Embryonic facial prominence (tissue), 1 donor: Measurements from ENCODE around the gene TAF4.

Experiments
- DNase-seq: peaks from one replicate; pipeline ENCODE4 v3.0.0-alpha.2; 2016; ENCODE audit errors: extremely low spot score

The TAF4 gene

DNA sequence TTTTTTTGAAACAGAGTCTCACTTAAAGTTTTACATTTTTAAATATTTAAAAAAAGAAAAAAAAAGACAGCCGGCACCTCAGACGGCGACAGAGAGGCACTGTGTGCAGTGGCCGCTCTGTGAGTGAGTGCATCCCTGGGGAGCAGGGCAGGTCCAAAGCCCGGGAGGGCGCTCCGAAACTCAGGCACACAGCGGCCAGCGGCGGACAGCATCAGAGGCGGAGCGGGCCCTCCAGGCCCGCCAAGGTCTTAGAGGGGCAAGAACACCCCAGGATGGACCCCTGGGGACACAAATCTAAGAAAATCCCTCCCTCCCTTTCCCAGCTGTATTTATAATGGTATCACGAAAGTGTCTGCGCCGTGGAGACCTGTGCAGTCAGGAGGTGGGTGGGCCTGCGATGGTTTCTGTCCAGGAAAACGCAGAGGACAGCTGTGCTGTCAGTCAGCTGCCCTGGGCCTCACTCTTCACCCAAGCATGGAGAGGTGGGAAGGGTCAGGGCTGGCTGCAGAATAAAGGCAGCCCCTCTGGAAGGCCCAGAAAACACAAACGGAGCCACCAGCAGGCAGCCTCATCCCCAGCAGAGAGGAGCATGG lies 43.8 kb downstream of the TAF4 start:
- DNase-seq = no peak

DNA sequence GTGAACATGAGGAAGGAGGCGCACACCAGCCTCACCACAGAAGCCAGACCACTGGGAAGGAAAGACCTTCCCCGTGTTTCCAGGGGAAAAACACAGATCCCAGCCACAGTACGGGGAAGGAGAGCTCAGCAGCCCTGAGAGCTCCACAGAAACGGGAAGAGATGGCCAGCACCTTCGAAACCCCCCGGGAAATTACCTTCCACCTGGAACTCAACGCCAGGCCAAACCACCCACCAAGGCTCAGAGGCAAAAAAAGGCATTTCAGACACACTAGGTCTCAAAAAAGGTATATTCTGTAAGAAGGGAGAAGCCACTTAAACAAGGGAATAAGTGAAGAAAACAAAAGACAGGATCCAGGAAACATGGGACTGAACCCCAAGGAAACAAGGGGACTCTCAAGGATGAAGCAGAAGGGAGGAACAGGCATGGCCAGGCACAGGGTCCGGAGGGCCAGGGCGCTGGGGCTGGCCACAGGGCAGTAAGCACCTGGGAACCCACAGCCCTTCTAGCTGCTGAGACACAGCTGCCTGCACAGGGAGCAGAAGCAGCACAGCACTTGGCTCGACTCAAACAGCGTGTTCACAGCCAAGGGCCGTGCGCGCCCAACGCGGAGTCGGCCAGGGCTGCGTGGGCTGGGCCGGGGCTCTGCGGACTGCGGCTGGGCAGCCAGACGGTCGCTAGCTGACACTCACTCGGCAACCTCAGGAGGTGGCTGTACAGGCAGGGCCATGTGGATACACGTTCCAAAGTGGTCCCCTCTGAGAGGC lies 44.6 kb downstream of the TAF4 start:
- DNase-seq = no peak

GRCh38 chr20:62019881-62020492 lies 45.7 kb downstream of the TAF4 start:
- DNase-seq = no peak

GRCh38 chr20:62019144-62019805 lies 46.4 kb downstream of the TAF4 start:
- no peak for DNase-seq

DNA sequence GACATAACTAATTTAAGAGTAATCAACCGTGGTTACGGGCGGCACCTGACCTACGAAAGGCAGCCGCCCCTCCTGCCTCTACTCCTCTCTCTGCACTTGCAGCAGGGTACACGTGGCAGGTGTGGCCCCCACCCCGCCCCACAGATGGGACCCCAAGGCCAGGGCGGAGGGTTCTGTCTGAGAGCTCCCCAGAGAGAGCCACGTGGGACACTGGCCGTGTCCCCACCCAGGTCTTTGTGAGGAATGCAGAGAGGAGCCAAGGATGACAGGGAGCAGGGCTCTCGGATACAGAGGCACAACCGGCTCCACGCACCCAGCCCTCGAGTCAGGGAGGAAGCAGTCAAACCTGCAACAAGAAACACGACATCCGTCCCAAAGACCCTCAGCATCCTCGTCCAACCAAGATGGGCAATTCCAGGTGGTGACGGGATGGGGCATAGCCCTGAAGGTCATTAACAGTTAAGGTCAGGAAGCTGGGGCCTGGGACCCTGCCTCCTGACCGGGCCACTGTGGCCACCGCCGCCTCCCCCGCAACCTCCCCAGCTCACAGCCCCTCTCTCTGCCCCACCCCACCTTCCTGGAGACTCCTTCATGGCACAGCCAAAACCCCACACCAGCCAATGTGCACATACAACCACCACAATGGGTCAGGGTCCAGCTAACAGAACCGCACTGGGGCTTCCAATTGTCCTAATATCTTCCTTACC lies 47.1 kb downstream of the TAF4 start:
- no peak for DNase-seq

DNA sequence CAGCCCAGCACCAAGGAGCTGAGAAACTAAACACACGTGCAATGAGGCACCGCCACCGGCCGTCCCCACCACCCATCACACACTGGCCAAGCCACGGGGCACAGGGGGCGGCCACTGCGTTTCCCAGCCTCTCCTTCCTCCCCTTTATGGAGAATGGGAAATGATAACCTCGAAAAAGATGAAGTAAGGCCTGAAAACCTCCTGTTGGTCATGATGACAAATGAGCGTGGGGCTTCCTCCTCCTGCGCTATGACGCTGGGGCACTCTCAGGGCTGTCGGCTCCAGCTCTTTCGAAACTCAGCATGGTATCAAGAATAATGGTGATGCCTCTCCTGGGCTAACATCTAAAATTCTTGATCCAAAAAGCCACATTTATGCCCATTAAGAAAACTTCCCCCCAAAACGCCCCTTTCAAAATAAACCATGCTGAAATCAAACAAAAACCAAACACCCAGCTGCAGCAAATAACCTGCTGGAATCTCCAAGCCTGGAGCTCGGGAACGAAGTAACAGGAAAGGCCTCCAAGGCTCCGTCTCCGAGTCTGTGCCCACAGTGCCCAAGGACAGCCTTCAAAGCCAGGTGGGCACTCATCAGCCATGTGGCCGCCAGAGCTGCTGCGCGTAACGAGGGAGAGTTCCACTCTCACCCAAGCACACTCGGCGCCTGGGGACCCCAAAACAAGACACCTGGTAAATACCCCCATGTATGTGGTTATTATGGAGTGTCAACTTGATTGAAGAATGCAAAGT lies 50.0 kb downstream of the TAF4 start:
- no peak for DNase-seq

- no peak for DNase-seq
Observed at GRCh38 chr20:62014889-62015537, 50.7 kb downstream of the TAF4 start.

- DNase-seq = no peak
Observed at GRCh38 chr20:62014488-62014775, 51.2 kb downstream of the TAF4 start.

DNA sequence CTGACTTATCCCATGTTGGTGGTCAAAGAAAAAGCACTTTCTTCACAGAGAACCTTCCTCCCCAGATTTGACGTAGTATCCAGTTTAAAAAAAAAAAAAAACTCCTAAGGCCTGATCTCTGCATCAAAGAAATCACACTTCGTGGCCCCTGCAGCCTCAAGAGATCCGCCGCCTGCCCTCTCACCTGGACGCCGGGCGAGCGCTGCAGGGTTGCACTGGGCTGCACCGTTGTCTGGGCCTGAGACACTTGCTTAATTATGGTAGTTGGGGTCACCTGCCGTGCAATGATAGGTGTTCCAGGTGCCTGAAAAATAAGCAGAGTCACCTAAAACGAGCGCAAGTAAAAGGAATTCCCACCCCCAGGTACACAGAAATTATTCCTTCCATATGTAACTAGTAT lies 53.0 kb downstream of the TAF4 start:
- no peak for DNase-seq

- no peak for DNase-seq
Observed at GRCh38 chr20:62011938-62012534, 53.6 kb downstream of the TAF4 start.

DNA sequence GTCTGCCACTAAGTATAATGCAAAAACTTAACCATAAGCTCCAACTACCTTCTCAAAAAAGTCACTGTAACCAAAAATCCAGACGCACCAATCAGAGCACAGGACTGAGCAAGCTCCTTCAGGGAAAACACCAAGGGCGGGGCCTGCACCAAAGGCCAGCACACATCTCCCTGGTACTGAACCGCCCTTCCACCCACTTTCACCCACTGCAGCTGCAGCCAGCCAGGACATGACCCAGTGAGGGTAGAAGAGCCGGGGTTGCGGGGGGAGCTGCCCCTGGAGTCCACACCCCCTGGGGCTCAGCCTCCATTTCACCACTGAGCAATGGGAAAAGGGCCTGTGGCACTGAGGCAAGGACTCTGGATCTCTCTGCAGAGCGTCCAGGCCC lies 54.3 kb downstream of the TAF4 start:
- DNase-seq = no peak

GRCh38 chr20:62010551-62011402 lies 54.9 kb downstream of the TAF4 start:
- no peak for DNase-seq

DNA sequence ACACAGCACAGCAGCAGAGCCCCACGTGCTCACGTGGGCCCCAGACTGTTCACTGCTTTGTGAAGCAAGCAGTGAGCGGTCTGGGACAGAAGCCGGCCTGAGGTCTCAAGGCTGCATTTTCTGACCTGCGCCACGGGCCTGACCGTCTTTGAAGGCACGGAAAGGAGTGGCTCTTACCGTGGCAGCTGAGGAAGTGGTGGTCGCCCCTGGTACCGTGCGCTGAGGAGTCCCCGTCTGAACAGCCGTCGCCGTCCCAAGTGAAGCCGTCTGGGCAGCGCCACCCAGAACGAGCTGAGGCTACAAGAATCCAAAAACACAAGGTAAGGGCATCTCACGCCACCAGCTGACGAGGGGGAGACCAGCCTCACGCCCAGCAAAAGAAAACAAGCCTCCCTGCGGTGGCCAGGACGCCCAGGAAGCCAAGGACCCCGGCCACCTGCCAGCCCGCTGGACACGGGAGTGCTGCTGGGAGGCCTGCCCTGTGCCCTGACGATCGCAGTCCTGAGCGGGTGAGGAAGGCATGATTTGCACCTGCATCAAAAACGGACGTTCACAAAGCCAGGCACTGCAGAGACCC lies 55.7 kb downstream of the TAF4 start:
- no peak for DNase-seq

GRCh38 chr20:62009322-62009721 lies 56.4 kb downstream of the TAF4 start:
- no peak for DNase-seq

DNA sequence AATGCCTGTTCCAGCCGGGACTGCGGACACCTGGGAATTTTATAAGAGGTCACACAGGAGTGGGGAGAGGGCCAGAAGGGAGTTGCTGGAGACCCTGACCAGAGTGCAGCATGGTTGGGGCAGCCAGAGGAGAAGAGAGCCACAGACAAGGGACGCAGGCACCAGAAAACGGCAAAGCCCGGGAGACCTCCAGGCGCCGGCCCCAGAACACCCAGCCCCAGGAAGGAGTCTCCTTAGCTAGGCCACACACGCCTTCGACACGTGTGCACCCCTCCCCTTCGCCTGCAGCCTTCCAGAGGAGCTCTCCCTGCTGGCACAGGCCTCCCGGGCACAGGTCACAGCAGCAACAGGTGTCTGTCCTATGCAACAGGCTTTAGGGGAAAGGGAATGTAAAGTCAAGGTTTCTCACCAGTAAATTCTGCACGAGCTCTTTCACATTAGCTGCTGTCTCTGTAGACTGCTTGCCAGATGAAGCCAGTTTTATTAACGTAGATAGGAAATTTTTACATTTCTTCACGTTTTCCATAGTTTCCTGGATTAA lies 57.0 kb downstream of the TAF4 start:
- DNase-seq = no peak

GRCh38 chr20:62007127-62007647 lies 58.5 kb downstream of the TAF4 start:
- DNase-seq = no peak

DNA sequence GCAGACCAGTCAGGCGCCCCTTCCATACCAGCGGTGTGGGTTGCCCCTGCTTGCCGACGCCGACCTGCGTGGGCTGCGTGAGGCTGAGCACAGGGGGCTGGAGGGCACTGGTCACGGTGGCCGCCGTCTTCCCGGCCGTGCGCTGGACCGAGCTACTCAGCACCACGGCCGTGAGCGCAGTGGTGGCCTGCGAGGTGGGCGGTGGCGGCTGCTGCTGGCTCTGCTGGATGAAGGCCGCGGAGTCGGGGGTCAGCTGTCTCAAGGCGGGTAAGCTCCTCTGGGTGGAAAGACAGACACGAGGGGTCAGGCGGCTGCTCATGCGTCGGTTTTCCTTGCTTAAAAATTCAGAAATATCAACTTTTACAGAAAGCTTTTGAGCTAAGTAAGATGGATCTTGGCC lies 59.2 kb downstream of the TAF4 start:
- DNase-seq = no peak

GRCh38 chr20:62004614-62005013 lies 61.1 kb downstream of the TAF4 start:
- no peak for DNase-seq
